Measurements from ENCODE around the gene ATF7IP2.
A peak's percentile ranks its signal among the peaks of the same experiment; 100 is the strongest.
"Not testable (repeated sequence)": the region's sequence is repeated elsewhere in the genome, so short reads cannot be mapped to it uniquely, and the experiment has no call there.

Gene ATF7IP2

GRCh38 chr16:10452208-10453158 is 66.6 kb downstream of the ATF7IP2 start:
- DNase-seq (ENCODE audit: low read depth), result not testable (repeated sequence)

GRCh38 chr16:10453159-10453510 is 67.3 kb downstream of the ATF7IP2 start:
- no peak for DNase-seq (ENCODE audit: low read depth)

GRCh38 chr16:10465821-10466220 is 80.0 kb downstream of the ATF7IP2 start:
- no peak for DNase-seq (ENCODE audit: low read depth)

- DNase-seq (ENCODE audit: low read depth), result no peak
Observed at GRCh38 chr16:10466313-10466712, 80.5 kb downstream of the ATF7IP2 start.

- no peak for DNase-seq (ENCODE audit: low read depth)
Observed at GRCh38 chr16:10466861-10467260, 81.0 kb downstream of the ATF7IP2 start.

- DNase-seq (ENCODE audit: low read depth), result not testable (repeated sequence)
Observed at GRCh38 chr16:10476636-10477035, 90.8 kb downstream of the ATF7IP2 start.

- DNase-seq (ENCODE audit: low read depth), result no peak
Observed at GRCh38 chr16:10480151-10480550, 94.3 kb downstream of the ATF7IP2 start.

GRCh38 chr16:10485159-10485558 is 99.3 kb downstream of the ATF7IP2 start:
- DNase-seq (ENCODE audit: low read depth), result no peak

- DNase-seq (ENCODE audit: low read depth), result no peak
Observed at GRCh38 chr16:10485698-10486382, 100.0 kb downstream of the ATF7IP2 start.

GRCh38 chr16:10490141-10490540 is 104.3 kb downstream of the ATF7IP2 start:
- no peak for DNase-seq (ENCODE audit: low read depth)

GRCh38 chr16:10493276-10493675 is 107.4 kb downstream of the ATF7IP2 start:
- DNase-seq (ENCODE audit: low read depth), result no peak

GRCh38 chr16:10494343-10495030 is 108.6 kb downstream of the ATF7IP2 start:
- no peak for DNase-seq (ENCODE audit: low read depth)

GRCh38 chr16:10495031-10495345 is 109.1 kb downstream of the ATF7IP2 start:
- DNase-seq (ENCODE audit: low read depth), result no peak

- no peak for DNase-seq (ENCODE audit: low read depth)
Observed at GRCh38 chr16:10497132-10498101, 111.6 kb downstream of the ATF7IP2 start.

GRCh38 chr16:10500582-10500981 is 114.7 kb downstream of the ATF7IP2 start:
- DNase-seq (ENCODE audit: low read depth), result no peak

- DNase-seq (ENCODE audit: low read depth), result no peak
Observed at GRCh38 chr16:10501016-10501607, 115.3 kb downstream of the ATF7IP2 start.

- no peak for DNase-seq (ENCODE audit: low read depth)
Observed at GRCh38 chr16:10502776-10503175, 116.9 kb downstream of the ATF7IP2 start.

GRCh38 chr16:10504404-10504885 is 118.6 kb downstream of the ATF7IP2 start:
- no peak for DNase-seq (ENCODE audit: low read depth)

GRCh38 chr16:10505286-10505685 is 119.4 kb downstream of the ATF7IP2 start:
- not testable (repeated sequence) for DNase-seq (ENCODE audit: low read depth)

- DNase-seq (ENCODE audit: low read depth), result peak; percentile 48
Observed at GRCh38 chr16:10509534-10510025, 123.7 kb downstream of the ATF7IP2 start.

- no peak for DNase-seq (ENCODE audit: low read depth)
Observed at GRCh38 chr16:10510279-10510678, 124.4 kb downstream of the ATF7IP2 start.

All from stimulated activated CD8-positive, alpha-beta memory T cell treated with anti-CD3 and anti-CD28 coated beads, Interleukin-12 subunit alpha, Interleukin-12 subunit beta, amount 100 ng/mL, for 1 hour (primary cell).